Gastroesophageal sphincter (tissue), 4 donors: ENCODE data around the gene SCUBE3. TPM values are rescaled to one million over a fixed set of nuclear protein-coding genes. Genes with fewer than 3 reads are reported as not detected.

Experiments
- ATAC-seq: fragments of 150-250 bp; one replicate; pipeline ENCODE4 v1.9.1; 2016; ENCODE audit warnings: mild to moderate bottlenecking, moderate library complexity
- H3K27ac ChIP-seq, 4 donors: fragments of 200-600 bp; sonication (generic) in 3 of 4; 1 replicate in 3 of 4; 2 replicates in 1 of 4; pipeline ENCODE4 v1.5.1; 2016 to 2019
- H3K27me3 ChIP-seq: fragments of 200-600 bp; sonication (generic); one replicate; pipeline ENCODE4 v1.5.1; 2019
- H3K36me3 ChIP-seq, 2 donors: fragments of 200-600 bp; sonication (generic); one replicate each; pipeline ENCODE4 v1.5.1; 2019; ENCODE audit warnings: control low read depth in 1 of 2
- H3K4me1 ChIP-seq, 3 donors: fragments of 200-600 bp; sonication (generic); 1 replicate in 2 of 3; 2 replicates in 1 of 3; pipeline ENCODE4 v1.5.1; 2016 to 2019; ENCODE audit warnings: control low read depth in 2 of 3
- H3K4me3 ChIP-seq, 2 donors: fragments of 200-600 bp; sonication (generic); one replicate each; pipeline ENCODE4 v1.5.1; 2019; ENCODE audit warnings: mild to moderate bottlenecking in 1 of 2, moderate library complexity in 1 of 2
- H3K9me3 ChIP-seq, 3 donors: fragments of 200-600 bp; sonication (generic); one replicate each; pipeline ENCODE4 v1.5.1; 2017 to 2019; ENCODE audit warnings: control low read depth in 2 of 3
- EP300 ChIP-seq: sonication (generic); formaldehyde crosslinking; IDR thresholded peaks from one replicate; pipeline ENCODE4 v1.6.1; 2017; ENCODE audit warnings: antibody characterized with exemption, mild to moderate bottlenecking
- POLR2A ChIP-seq, 2 donors: fragments of 450-650 bp; IDR thresholded peaks; one replicate each; pipeline ENCODE4 v1.6.1; 2017; ENCODE audit warnings: antibody characterized with exemption in 2 of 2, mild to moderate bottlenecking in 2 of 2, moderate library complexity in 1 of 2
- POLR2AphosphoS5 ChIP-seq: sonication (generic); formaldehyde crosslinking; IDR thresholded peaks from one replicate; pipeline ENCODE4 v1.6.1; 2017; ENCODE audit warnings: antibody characterized with exemption
- WGBS, 2 donors: methylation state at CpG; one replicate each; pipeline ENCODE4 v1.1.5; 2018; ENCODE audit warnings: low coverage in 1 of 2; 5-methylcytosine and 5-hydroxymethylcytosine counted together
- total RNA-seq, 4 donors: library from RNA; depleted of rRNA; stranded (reverse); fragments of >200 nt; gene quantifications; one replicate each; pipeline ENCODE4 v1.1.0, GENCODE V29; 2016
- TF ChIP-seq, protein P1 (sequence below), 4 experiments: fragments of 200-600 bp in 2 of 4; fragments of 450-650 bp in 2 of 4; sonication (generic) in 1 of 4; IDR thresholded peaks; one replicate each; pipeline ENCODE4 v1.5.1; 2017 to 2019; ENCODE audit warnings: antibody characterized with exemption in 4 of 4, mild to moderate bottlenecking in 2 of 4, moderate library complexity in 2 of 4

SCUBE3 gene
- total RNA-seq, 4 donors from 2014 or later = 1.4 to 7.2 (median 3.0) TPM

DNA sequence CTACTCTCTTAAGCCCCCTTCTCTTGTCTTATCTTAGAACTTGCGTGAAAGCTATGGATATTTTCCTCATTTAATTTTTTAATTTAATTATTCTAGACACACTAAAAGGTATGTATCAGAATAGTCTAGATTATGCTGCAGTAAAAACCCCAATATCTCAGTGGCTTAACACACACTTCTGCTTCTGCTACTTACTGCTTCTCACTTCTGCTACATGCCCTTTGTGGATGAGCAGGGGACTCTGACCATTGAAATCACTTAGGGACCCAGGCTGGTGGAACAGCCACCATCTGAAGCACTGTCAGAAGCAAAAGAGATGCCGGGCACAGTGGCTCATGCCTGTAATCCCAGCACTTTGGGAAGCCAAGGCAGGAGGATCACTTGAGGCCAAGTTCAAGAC lies 27.2 kb upstream of the SCUBE3 start:
- Histone ChIP-seq H3K4me3 (no peak overlapping the region), H3K4me1 (peaks cover 0 to 19% (median 12%) of the 10 kb centered on the region in 3 donors), H3K27ac (no peak overlapping the region), H3K27me3 (no peaks in the 10 kb centered on the region), H3K36me3 (no peaks in the 10 kb centered on the region), H3K9me3 (no peaks in the 10 kb centered on the region)
- no peak for ATAC-seq
- 97 to 100% methylated on average over 1 to 2 of the region's 2 CpGs for WGBS, 2 donors
- TF ChIP-seq EP300 (no peak), POLR2A (IDR thresholded peaks at IDR 0.05) (no peak), POLR2AphosphoS5 (no peak)
- TF ChIP-seq, protein P1, sequence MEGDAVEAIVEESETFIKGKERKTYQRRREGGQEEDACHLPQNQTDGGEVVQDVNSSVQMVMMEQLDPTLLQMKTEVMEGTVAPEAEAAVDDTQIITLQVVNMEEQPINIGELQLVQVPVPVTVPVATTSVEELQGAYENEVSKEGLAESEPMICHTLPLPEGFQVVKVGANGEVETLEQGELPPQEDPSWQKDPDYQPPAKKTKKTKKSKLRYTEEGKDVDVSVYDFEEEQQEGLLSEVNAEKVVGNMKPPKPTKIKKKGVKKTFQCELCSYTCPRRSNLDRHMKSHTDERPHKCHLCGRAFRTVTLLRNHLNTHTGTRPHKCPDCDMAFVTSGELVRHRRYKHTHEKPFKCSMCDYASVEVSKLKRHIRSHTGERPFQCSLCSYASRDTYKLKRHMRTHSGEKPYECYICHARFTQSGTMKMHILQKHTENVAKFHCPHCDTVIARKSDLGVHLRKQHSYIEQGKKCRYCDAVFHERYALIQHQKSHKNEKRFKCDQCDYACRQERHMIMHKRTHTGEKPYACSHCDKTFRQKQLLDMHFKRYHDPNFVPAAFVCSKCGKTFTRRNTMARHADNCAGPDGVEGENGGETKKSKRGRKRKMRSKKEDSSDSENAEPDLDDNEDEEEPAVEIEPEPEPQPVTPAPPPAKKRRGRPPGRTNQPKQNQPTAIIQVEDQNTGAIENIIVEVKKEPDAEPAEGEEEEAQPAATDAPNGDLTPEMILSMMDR (IDR thresholded peaks at IDR 0.05) = no peak

DNA sequence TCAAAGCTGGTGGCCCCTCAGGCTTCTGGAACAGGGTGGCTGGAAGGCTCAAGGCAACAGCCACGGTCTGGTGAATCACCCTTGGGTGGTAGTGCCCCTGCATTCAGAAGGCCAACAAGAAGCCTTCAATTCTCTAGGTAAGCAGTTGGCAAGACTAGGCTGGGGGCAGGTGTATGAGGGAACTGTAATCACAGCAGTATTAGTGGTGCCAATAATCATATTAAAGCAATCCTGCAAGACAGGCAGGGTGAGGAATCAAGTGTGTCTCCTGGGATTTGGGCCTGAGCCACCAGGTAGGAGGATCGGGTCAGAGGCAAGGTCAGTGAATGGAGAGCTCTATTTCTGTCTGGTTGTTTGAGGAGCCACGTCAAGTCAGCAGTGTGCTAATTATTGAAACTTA lies 24.9 kb upstream of the SCUBE3 start:
- peaks cover 0 to 11% (median 5%) of the 10 kb centered on the region in 3 donors for H3K4me1 ChIP-seq
- H3K27ac ChIP-seq = no peak overlapping the region
- no peaks in the 10 kb centered on the region for H3K9me3 ChIP-seq
- TF ChIP-seq POLR2AphosphoS5 (no peak), POLR2A (IDR thresholded peaks at IDR 0.05) (no peak), EP300 (no peak)
- TF ChIP-seq, protein P1 (IDR thresholded peaks at IDR 0.05) = no peak
- H3K36me3 ChIP-seq = no peaks in the 10 kb centered on the region
- no peaks in the 10 kb centered on the region for H3K27me3 ChIP-seq
- no peak overlapping the region for H3K4me3 ChIP-seq
- WGBS, 2 donors = 100% methylated on average over 2 of the region's 3 CpGs
- no peak for ATAC-seq

DNA sequence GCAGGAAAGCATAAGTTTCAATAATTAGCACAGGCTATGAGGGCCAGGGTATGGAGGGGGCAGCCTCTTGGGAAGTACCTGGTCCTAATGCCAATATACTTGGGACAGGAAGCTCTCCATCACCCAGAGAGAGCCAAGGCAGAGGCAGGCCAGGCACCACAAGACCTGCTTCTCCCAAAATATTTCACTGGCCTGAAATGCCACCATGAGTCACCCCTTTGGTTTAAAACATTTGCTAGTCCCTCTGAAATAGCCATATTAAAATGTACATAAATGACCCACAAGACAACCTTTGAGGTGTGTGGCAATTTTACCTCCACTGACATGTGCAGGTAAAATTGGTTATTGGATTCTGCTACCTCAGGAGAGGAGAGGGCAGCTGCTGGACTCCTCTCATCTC lies 23.4 kb upstream of the SCUBE3 start:
- ATAC-seq = no peak
- Histone ChIP-seq H3K36me3 (no peaks in the 10 kb centered on the region), H3K4me3 (no peak overlapping the region), H3K9me3 (no peaks in the 10 kb centered on the region), H3K27me3 (no peaks in the 10 kb centered on the region), H3K4me1 (peaks cover 0 to 7% (median 3%) of the 10 kb centered on the region in 3 donors), H3K27ac (no peak overlapping the region)
- TF ChIP-seq EP300 (no peak), POLR2AphosphoS5 (no peak), POLR2A (IDR thresholded peaks at IDR 0.05) (no peak)
- TF ChIP-seq, protein P1 (IDR thresholded peaks at IDR 0.05) = no peak

DNA sequence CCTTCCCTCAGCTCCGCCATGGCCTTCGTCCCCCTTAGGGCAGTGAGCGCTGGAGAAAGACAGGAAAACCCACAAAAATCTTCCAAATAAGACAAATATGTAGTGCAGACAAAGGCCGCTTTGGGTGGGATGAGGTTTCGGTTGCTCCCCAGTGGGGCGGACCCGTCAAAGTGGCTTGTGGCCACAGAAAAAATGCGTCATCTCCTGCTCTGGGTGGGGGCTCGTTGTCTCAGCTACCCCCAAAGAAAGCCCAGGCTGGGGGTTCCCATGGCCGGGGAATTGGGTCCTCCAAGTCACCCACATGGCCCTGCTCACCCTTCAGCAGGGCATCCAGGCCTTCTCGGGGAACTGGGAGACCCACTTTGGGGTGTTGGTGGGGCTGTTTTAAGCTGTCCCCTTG lies 21.9 kb upstream of the SCUBE3 start:
- Histone ChIP-seq H3K4me1 (no peaks in the 10 kb centered on the region), H3K4me3 (no peak overlapping the region), H3K27me3 (no peaks in the 10 kb centered on the region), H3K36me3 (no peaks in the 10 kb centered on the region), H3K9me3 (no peaks in the 10 kb centered on the region), H3K27ac (no peak overlapping the region)
- WGBS, 2 donors = 87 to 100% methylated on average over 1 to 6 of the region's 11 CpGs
- no peak for ATAC-seq
- TF ChIP-seq POLR2A (IDR thresholded peaks at IDR 0.05) (no peak), EP300 (no peak), POLR2AphosphoS5 (no peak)
- TF ChIP-seq, protein P1 (IDR thresholded peaks at IDR 0.05) = no peak

DNA sequence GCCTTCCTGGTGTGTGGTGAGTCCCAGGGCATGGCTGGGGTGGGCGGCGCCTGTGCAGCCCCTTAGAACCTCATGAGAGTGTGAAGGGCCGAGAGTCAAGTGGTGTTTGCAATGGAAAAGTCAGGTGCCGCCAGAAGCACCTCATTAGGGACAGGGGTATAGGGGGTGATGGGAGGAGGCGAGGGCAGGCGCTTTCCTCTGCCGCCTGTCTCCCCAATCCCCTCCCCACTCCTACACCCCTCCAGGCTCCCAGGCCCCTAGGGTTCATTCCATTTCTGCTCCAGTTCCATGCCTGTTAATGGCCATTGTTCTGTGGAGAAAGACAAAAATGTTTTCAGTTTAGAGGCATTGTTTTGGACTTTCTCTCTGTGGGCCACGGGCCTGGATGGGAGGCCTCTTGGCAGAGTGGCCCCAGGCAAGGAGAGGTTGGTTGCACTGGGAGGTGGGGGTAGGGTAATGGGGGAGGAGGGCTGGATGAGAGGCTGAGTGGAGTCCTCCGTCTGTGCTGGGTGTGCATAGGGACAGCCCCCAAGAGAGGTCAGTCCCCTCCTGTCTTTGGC lies 21.4 kb upstream of the SCUBE3 start:
- Histone ChIP-seq H3K36me3 (no peaks in the 10 kb centered on the region), H3K27ac (no peak overlapping the region), H3K4me3 (no peak overlapping the region), H3K4me1 (no peaks in the 10 kb centered on the region), H3K27me3 (no peaks in the 10 kb centered on the region), H3K9me3 (no peaks in the 10 kb centered on the region)
- ATAC-seq = no peak
- WGBS, 2 donors = 80 to 97% methylated on average over 1 to 5 of the region's 9 CpGs
- TF ChIP-seq POLR2A (IDR thresholded peaks at IDR 0.05) (no peak), POLR2AphosphoS5 (no peak), EP300 (no peak)
- TF ChIP-seq, protein P1 (IDR thresholded peaks at IDR 0.05) = no peak
